ENCODE results near the gene FADS1.

Gene FADS1

GRCh38 chr11:61816736-61817455 is at the start of gene FADS1:
FADS1 (minus strand) TSS chr11:61817003; CDS start chr11:61816929, 74 bp downstream.
- POLR2A ChIA-PET (ENCODE audit: low non-redundant PET), result no interaction called here
- peak within 1 kb of the TSS; percentile 97 for H3K27ac ChIP-seq
- DNase-seq (ENCODE audit: low spot score), result peak; percentile 95
- TF ChIP-seq CTCF (conservative IDR thresholded peaks at IDR 0.05; ENCODE audit: low read depth), result peak; percentile 75
- CTCF ChIA-PET, result interaction anchor here (0.6 to 0.8 kb wide), 2 partner anchors 131 to 381 kb away, joined by 3 read pairs; no protein-coding TSS in a partner anchor

- no peak for TF ChIP-seq CTCF (conservative IDR thresholded peaks at IDR 0.05; ENCODE audit: low read depth)
- DNase-seq (ENCODE audit: low spot score), result no peak
- POLR2A ChIA-PET (ENCODE audit: low non-redundant PET), result no interaction called here
- CTCF ChIA-PET, result interaction anchor here (0.7 to 1.5 kb wide), 4 partner anchors 32 to 216 kb away, joined by 3 to 8 read pairs (median 6); no protein-coding TSS in a partner anchor
- H3K27ac ChIP-seq, result peak overlapping the region; percentile 73
These were observed 49.6 kb upstream of the FADS1 start for GRCh38 chr11:61866231-61866957.

GRCh38 chr11:61864814-61865775 is 48.3 kb upstream of the FADS1 start:
- POLR2A ChIA-PET (ENCODE audit: low non-redundant PET), result no interaction called here
- DNase-seq (ENCODE audit: low spot score), result no peak
- TF ChIP-seq CTCF (conservative IDR thresholded peaks at IDR 0.05; ENCODE audit: low read depth), result no peak
- CTCF ChIA-PET, result interaction anchor here (0.7 kb wide), 1 partner anchor 108 kb away, joined by 3 read pairs; no protein-coding TSS in a partner anchor
- H3K27ac ChIP-seq, result peak overlapping the region; percentile 73

- ChIA-PET POLR2A (ENCODE audit: low non-redundant PET) (no interaction called here), CTCF (interaction anchor here (0.6 to 1.3 kb wide), 3 partner anchors 14 to 289 kb away, joined by 3 to 5 read pairs (median 3); no protein-coding TSS in a partner anchor)
- peak overlapping the region; percentile 73 for H3K27ac ChIP-seq
- no peak for DNase-seq (ENCODE audit: low spot score)
- TF ChIP-seq CTCF (conservative IDR thresholded peaks at IDR 0.05; ENCODE audit: low read depth), result no peak
These were observed 46.8 kb upstream of the FADS1 start for GRCh38 chr11:61863548-61864081.

- TF ChIP-seq CTCF (conservative IDR thresholded peaks at IDR 0.05; ENCODE audit: low read depth), result no peak
- CTCF ChIA-PET, result interaction anchor here (0.7 to 1.3 kb wide), 2 partner anchors 34 to 36 kb away, joined by 3 to 5 read pairs; no protein-coding TSS in a partner anchor
These were observed 46.1 kb upstream of the FADS1 start for GRCh38 chr11:61862714-61863547.

More at GRCh38 chr11:61862714-61863547, 46.1 kb upstream of the FADS1 start:
- DNase-seq (ENCODE audit: low spot score), result no peak
- POLR2A ChIA-PET (ENCODE audit: low non-redundant PET), result no interaction called here
- H3K27ac ChIP-seq, result peak overlapping the region; percentile 73
